Cardiac fibroblast (primary cell): Measurements from ENCODE around the gene APBA1.

Experiments
- DNase-seq, 2 donors: peaks; one replicate each; pipeline versions ENCODE4 v3.0.0 to v3.0.0-alpha.2; 2010; ENCODE audit warnings: low read depth in 2 of 2
- H3K4me3 ChIP-seq, 2 donors: replicated peaks in 1 of 2; 1 replicate in 1 of 2; 2 replicates in 1 of 2; pipeline ENCODE4 v1.5.1; 2011; ENCODE audit warnings: low read depth in 2 of 2, low read length in 2 of 2, mild to moderate bottlenecking in 2 of 2, moderate library complexity in 1 of 2
- TF ChIP-seq, protein P1 (sequence below): IDR thresholded peaks from one replicate; pipeline ENCODE4 v1.5.1; 2011; ENCODE audit warnings: low read depth, mild to moderate bottlenecking, low read length, inconsistent platforms

APBA1 gene

DNA sequence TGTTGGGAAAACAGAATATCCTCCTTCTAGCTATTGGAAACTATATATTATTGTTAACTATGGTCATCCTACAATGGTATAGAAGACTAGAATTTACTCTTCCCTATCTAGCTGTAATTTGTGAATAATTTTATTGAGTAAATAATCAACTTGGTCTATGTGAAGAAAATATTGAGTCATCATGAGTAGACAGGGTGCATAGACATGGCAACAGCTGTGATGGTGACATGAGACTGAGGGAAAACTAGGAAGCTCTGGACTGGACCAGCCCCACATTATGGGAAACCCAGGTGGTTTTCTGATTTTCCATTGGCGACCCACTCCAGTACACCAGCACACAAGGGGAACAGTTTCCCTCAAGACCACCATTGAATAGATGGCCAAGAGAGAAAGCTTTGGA, 95.0 kb downstream of the APBA1 start:
- TF ChIP-seq, protein P1, sequence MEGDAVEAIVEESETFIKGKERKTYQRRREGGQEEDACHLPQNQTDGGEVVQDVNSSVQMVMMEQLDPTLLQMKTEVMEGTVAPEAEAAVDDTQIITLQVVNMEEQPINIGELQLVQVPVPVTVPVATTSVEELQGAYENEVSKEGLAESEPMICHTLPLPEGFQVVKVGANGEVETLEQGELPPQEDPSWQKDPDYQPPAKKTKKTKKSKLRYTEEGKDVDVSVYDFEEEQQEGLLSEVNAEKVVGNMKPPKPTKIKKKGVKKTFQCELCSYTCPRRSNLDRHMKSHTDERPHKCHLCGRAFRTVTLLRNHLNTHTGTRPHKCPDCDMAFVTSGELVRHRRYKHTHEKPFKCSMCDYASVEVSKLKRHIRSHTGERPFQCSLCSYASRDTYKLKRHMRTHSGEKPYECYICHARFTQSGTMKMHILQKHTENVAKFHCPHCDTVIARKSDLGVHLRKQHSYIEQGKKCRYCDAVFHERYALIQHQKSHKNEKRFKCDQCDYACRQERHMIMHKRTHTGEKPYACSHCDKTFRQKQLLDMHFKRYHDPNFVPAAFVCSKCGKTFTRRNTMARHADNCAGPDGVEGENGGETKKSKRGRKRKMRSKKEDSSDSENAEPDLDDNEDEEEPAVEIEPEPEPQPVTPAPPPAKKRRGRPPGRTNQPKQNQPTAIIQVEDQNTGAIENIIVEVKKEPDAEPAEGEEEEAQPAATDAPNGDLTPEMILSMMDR: no peak
- no peak overlapping the region for H3K4me3 ChIP-seq
- DNase-seq: peak in 1 of 2 donors; percentile 29

DNA sequence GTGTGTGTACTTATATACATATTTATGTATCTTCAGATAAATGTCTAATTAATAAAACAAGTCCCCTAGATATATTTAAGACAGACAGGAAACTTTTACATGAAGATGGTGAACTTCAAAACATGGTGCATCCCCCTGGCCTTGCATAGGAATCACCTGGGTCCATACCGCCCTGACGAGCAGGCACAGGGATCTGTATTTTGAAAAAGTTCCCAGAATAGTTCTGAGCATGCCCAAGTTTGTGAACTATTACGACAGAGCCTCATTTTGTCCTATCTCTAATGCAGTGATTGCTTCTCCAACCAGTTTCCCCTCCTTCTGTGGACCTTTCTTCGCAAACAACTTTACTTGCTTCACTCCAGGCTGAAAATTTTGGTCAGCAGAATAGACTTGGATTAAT, 98.1 kb downstream of the APBA1 start:
- peak; percentile 11 to 39 for DNase-seq
- H3K4me3 ChIP-seq: no peak overlapping the region
- TF ChIP-seq, protein P1: no peak

DNA sequence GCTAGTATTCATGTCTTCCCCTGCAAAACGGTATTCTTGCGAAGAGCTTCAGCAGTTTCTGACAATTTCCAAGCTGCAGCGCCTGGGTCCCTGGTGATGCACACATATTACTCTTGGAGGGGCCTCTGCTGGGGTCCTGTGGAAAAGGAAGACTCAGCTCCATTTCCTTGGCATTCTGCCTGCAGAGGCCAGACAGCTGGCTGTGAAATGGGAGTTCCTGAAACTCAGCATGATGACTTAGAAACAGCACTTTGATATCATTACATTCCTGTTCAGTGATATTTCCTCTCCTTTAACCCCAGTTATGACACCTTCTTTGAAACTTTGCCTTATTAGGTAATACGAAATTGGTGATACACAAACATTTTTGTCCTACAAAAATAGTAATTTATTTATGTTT, 98.5 kb downstream of the APBA1 start:
- H3K4me3 ChIP-seq: no peak overlapping the region
- TF ChIP-seq, protein P1: no peak
- DNase-seq: peak; percentile 67 to 75

DNA sequence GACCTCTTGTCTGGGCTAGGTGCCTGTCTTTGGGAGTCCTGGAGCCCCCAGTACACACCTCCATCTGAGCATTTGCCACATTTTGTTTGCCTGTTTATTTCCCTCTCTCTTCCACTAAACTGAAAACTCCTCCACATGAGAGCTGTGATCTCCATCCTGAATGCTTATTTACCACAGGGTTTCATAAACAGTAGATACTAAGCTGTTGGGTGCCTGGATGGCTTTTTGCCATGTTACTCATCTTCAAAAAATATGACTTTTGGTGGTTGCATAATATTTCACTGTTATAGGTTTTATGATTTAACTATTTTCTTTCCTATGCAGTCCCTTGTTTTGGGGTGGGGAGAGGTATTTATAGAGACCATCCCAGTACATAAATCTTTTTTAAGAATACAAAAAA, 99.6 kb downstream of the APBA1 start:
- DNase-seq: peak in 1 of 2 donors; percentile 76
- TF ChIP-seq, protein P1: no peak
- H3K4me3 ChIP-seq: no peak overlapping the region

DNA sequence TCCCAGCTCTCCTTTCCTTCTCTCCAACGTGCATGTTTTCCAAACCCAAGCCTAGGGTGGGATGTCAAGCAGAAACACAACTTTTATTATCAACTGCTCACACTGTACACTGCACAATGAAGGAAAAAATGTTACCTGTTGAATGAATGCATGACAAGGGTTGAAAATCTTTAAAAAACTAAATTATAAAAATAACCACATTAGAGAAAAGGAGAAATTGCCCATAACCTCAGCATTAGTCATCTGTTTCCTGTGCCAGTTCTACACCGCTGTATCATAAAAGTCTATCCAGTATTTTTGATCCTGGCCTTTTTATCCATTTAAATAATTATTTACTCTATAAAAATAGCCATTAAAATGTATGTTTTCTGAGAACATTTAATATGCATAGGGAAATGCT, 101.1 kb downstream of the APBA1 start:
- TF ChIP-seq, protein P1: no peak
- peak in 1 of 2 donors; percentile 33 for DNase-seq
- H3K4me3 ChIP-seq: no peak overlapping the region

DNA sequence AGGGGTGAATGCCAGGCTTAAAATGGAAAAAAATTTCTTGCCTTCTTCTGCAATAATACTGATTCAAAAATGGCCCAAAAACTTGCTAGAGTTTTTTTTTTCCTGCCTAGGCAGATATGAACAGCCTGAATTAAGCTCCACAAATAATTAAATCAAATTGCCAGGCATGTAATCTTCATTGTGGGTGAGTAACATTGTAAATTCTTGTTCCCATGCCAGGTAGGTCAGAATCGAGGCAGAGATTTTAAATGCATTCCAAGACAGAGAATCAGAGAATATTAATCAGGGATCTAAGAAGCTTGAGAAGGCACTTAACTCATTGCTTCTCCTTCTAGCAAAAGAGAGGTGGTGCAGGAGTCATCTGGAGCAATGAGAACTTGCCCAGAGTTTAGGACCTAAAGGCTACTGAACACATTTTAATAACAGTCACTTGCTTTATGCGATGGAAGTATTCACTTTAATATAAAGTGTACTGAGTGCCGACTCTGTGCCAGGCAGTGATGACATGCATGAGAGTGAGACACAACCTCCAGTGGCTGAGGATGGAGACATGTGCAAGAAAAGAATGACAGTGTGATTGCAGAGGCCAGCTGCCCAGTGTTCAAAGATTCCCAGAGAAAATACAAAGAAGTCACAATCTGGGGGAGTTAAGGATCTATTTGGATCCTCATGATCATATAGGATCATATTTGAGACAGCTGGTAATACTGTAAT, 102.3 kb downstream of the APBA1 start:
- H3K4me3 ChIP-seq: no peak overlapping the region
- peak; percentile 74 to 77 for DNase-seq

More for the DNA sequence above, 102.3 kb downstream of the APBA1 start:
- TF ChIP-seq, protein P1: no peak
